HEK293 (cell line): ENCODE results near the gene DDX46.
A peak's percentile ranks its signal among the peaks of the same experiment; 100 is the strongest.

ENCODE experiments used
- CTCF ChIA-PET: fragments of 350-600 bp; formaldehyde crosslinking; extraction: SDS; loops from one replicate; lab custom pipeline; 2021; ENCODE audit warnings: antibody characterized with exemption; lab: Yijun Ruan, JAX
- POLR2A ChIA-PET: fragments of 300-600 bp; formaldehyde crosslinking; extraction: SDS; loops from one replicate; lab custom pipeline; 2020; ENCODE audit warnings: antibody characterized with exemption, inconsistent platforms; lab: Yijun Ruan, JAX
- H3K27ac ChIP-seq: fragments of 200-500 bp; sonication (Bioruptor generic); 2 replicates; pipeline ENCODE4 v1.5.1; 2014; ENCODE audit warnings: low read depth, low read length, control low read depth, inconsistent platforms; ENCODE audit errors: extremely low read depth
- H3K36me3 ChIP-seq, 2 experiments: fragments of 200-500 bp in 1 of 2; sonication (Bioruptor generic) in 1 of 2; 1 replicate in 1 of 2; 2 replicates in 1 of 2; pipeline ENCODE4 v1.5.1; 2014 to 2017; ENCODE audit warnings: inconsistent platforms in 2 of 2, low read length in 2 of 2; ENCODE audit not compliant: control insufficient read depth in 2 of 2, insufficient read depth in 1 of 2
- H3K4me1 ChIP-seq: fragments of 200-500 bp; sonication (Bioruptor generic); 2 replicates; pipeline ENCODE4 v1.5.1; 2014; ENCODE audit warnings: mild to moderate bottlenecking, low read length, inconsistent platforms; ENCODE audit not compliant: control insufficient read depth, insufficient read depth
- H3K4me3 ChIP-seq: 2 replicates; pipeline ENCODE4 v1.5.1; 2011; ENCODE audit warnings: low read depth, mild to moderate bottlenecking, control low read depth, low read length, moderate library complexity
- H3K9me3 ChIP-seq: fragments of 200-500 bp; sonication (Bioruptor generic); 2 replicates; pipeline ENCODE4 v1.5.1; 2014; ENCODE audit warnings: low read depth, low read length, inconsistent platforms; ENCODE audit not compliant: control insufficient read depth, insufficient read depth
- BCL11B ChIP-seq: fragments of 450-650 bp; formaldehyde crosslinking; IDR thresholded peaks from 2 replicates; pipeline ENCODE4 v1.5.1; 2016; ENCODE audit warnings: low read depth, missing biosample characterization, missing genetic modification characterization
- KLF8 ChIP-seq: fragments of 450-650 bp; formaldehyde crosslinking; IDR thresholded peaks from 2 replicates; pipeline ENCODE4 v1.5.1; 2016; ENCODE audit warnings: missing biosample characterization, missing genetic modification characterization
- MEIS1 ChIP-seq: sonication (generic); formaldehyde crosslinking; IDR thresholded peaks from 2 replicates; pipeline ENCODE4 v1.8.1; 2022; ENCODE audit warnings: missing genetic modification reagents, mild to moderate bottlenecking, borderline replicate concordance
- MYNN ChIP-seq: fragments of 450-650 bp; formaldehyde crosslinking; IDR thresholded peaks from 2 replicates; pipeline ENCODE4 v1.5.1; 2016; ENCODE audit warnings: missing biosample characterization, missing genetic modification characterization, borderline replicate concordance
- PRDM1 ChIP-seq: fragments of 450-650 bp; formaldehyde crosslinking; IDR thresholded peaks from 2 replicates; pipeline ENCODE4; 2016; ENCODE audit warnings: missing biosample characterization, missing genetic modification characterization
- SCRT1 ChIP-seq: fragments of 450-650 bp; formaldehyde crosslinking; IDR thresholded peaks from 2 replicates; pipeline ENCODE4 v1.5.1; 2016; ENCODE audit warnings: missing biosample characterization, missing genetic modification characterization, borderline replicate concordance
- SCRT2 ChIP-seq: fragments of 450-650 bp; formaldehyde crosslinking; IDR thresholded peaks from 2 replicates; pipeline ENCODE4 v1.5.1; 2016; ENCODE audit warnings: missing biosample characterization, missing genetic modification characterization
- TCF7L2 ChIP-seq: IDR thresholded peaks from 2 replicates; pipeline ENCODE4 v1.6.1; 2011; ENCODE audit warnings: low read depth, mild to moderate bottlenecking, inconsistent platforms, low read length, moderate library complexity, borderline replicate concordance
- TRIM28 ChIP-seq: IDR thresholded peaks from 2 replicates; pipeline ENCODE4 v1.6.1; 2011; ENCODE audit warnings: low read length, control low read depth, borderline replicate concordance
- ZBTB6 ChIP-seq: fragments of 450-650 bp; formaldehyde crosslinking; IDR thresholded peaks from 2 replicates; pipeline ENCODE4 v1.5.1; 2017; ENCODE audit warnings: missing biosample characterization, missing genetic modification characterization
- ZEB2 ChIP-seq: fragments of 450-650 bp; formaldehyde crosslinking; IDR thresholded peaks from 2 replicates; pipeline ENCODE4 v1.5.1; 2016; ENCODE audit warnings: missing biosample characterization, missing genetic modification characterization
- ZNF132 ChIP-seq: fragments of 450-650 bp; formaldehyde crosslinking; IDR thresholded peaks from 2 replicates; pipeline ENCODE4 v1.5.1; 2017; ENCODE audit warnings: missing biosample characterization, missing genetic modification characterization, borderline replicate concordance
- ZNF266 ChIP-seq: fragments of 450-650 bp; formaldehyde crosslinking; IDR thresholded peaks from 2 replicates; pipeline ENCODE4 v1.5.1; 2016; ENCODE audit warnings: missing biosample characterization, missing genetic modification characterization, low read depth
- ZNF311 ChIP-seq: fragments of 450-650 bp; formaldehyde crosslinking; IDR thresholded peaks from 2 replicates; pipeline ENCODE4 v1.5.1; 2017; ENCODE audit warnings: missing biosample characterization, missing genetic modification characterization, borderline replicate concordance
- ZNF398 ChIP-seq: fragments of 450-650 bp; formaldehyde crosslinking; IDR thresholded peaks from 2 replicates; pipeline ENCODE4 v1.5.1; 2017; ENCODE audit warnings: missing biosample characterization, missing genetic modification characterization
- ZNF423 ChIP-seq: fragments of 450-650 bp; formaldehyde crosslinking; IDR thresholded peaks from 2 replicates; pipeline ENCODE4 v1.5.1; 2016; ENCODE audit warnings: missing biosample characterization, missing genetic modification characterization
- ZNF560 ChIP-seq: fragments of 450-650 bp; formaldehyde crosslinking; IDR thresholded peaks from 2 replicates; pipeline ENCODE4 v1.5.1; 2017; ENCODE audit warnings: missing biosample characterization, missing genetic modification characterization, borderline replicate concordance
- ZNF580 ChIP-seq: fragments of 450-650 bp; formaldehyde crosslinking; IDR thresholded peaks from 2 replicates; pipeline ENCODE4 v1.5.1; 2016; ENCODE audit warnings: missing biosample characterization, missing genetic modification characterization
- ZNF670 ChIP-seq: fragments of 450-650 bp; formaldehyde crosslinking; IDR thresholded peaks from 2 replicates; pipeline ENCODE4 v1.5.1; 2016; ENCODE audit warnings: missing biosample characterization, missing genetic modification characterization, low read depth
- ZSCAN4 ChIP-seq: fragments of 450-650 bp; formaldehyde crosslinking; IDR thresholded peaks from 2 replicates; pipeline ENCODE4 v1.5.1; 2017; ENCODE audit warnings: missing biosample characterization, missing genetic modification characterization

DDX46 gene

GRCh38 chr5:134794819-134795218 is 36.2 kb downstream of the DDX46 start:
- peaks cover 92 to 93% of the 10 kb centered on the region in 2 experiments for H3K36me3 ChIP-seq
- H3K4me1 ChIP-seq = no peaks in the 10 kb centered on the region
- H3K27ac ChIP-seq = no peak overlapping the region
- CTCF ChIA-PET = interaction anchor here (0.6 kb wide), 1 partner anchor 1169 kb away, joined by 3 read pairs; no protein-coding TSS in a partner anchor
- H3K4me3 ChIP-seq = no peak overlapping the region
- POLR2A ChIA-PET = interaction anchor here (0.6 kb wide), 1 partner anchor 36 kb away, joined by 4 read pairs; the partner anchor contains the start of gene DDX46
- no peaks in the 10 kb centered on the region for H3K9me3 ChIP-seq
- TF ChIP-seq ZNF398 (no peak), SCRT2 (peak; percentile 87), SCRT1 (tag by site-specific recombination) (0 out of 2 replicates have a peak, but pooled peaks have one; percentile 57)

- no peak overlapping the region for H3K27ac ChIP-seq
- H3K4me1 ChIP-seq = no peaks in the 10 kb centered on the region
- TF ChIP-seq KLF8 (tag by site-specific recombination) (no peak), ZEB2 (no peak), TRIM28 (no peak)
- peaks cover 85 to 87% of the 10 kb centered on the region in 2 experiments for H3K36me3 ChIP-seq
- H3K4me3 ChIP-seq = no peak overlapping the region
- ChIA-PET CTCF (interaction anchor here (0.6 kb wide), 1 partner anchor 61 kb away, joined by 4 read pairs; no protein-coding TSS in a partner anchor), POLR2A (no interaction called here)
- H3K9me3 ChIP-seq = no peaks in the 10 kb centered on the region
Measured at GRCh38 chr5:134798468-134798867, 39.9 kb downstream of the DDX46 start.

GRCh38 chr5:134803821-134804220 is 45.2 kb downstream of the DDX46 start:
- POLR2A ChIA-PET = no interaction called here
- H3K4me3 ChIP-seq = no peak overlapping the region
- H3K27ac ChIP-seq = no peak overlapping the region
- no peaks in the 10 kb centered on the region for H3K4me1 ChIP-seq
- peaks cover 80 to 84% of the 10 kb centered on the region in 2 experiments for H3K36me3 ChIP-seq
- CTCF ChIA-PET = no interaction called here
- H3K9me3 ChIP-seq = no peaks in the 10 kb centered on the region
- TF ChIP-seq ZNF580 (tag by site-specific recombination) (no peak), TCF7L2 (no peak)
- TF ChIP-seq, all 188 proteins: peak for 0

- Histone ChIP-seq H3K36me3 (peaks cover 82 to 86% of the 10 kb centered on the region in 2 experiments), H3K4me1 (no peaks in the 10 kb centered on the region), H3K9me3 (no peaks in the 10 kb centered on the region), H3K27ac (no peak overlapping the region), H3K4me3 (no peak overlapping the region)
- TF ChIP-seq ZNF132 (tag by site-specific recombination) (no peak), TCF7L2 (no peak), MEIS1 (no peak), ZBTB6 (no peak), ZNF266 (tag by site-specific recombination) (no peak), ZNF311 (tag by site-specific recombination) (no peak), PRDM1 (tag by site-specific recombination) (no peak), BCL11B (tag by site-specific recombination) (no peak), ZNF423 (tag by site-specific recombination) (no peak), ZSCAN4 (tag by site-specific recombination) (no peak), ZNF670 (tag by site-specific recombination) (no peak), ZNF560 (no peak), MYNN (tag by site-specific recombination) (no peak)
- CTCF ChIA-PET = no interaction called here
- POLR2A ChIA-PET = no interaction called here
Measured at GRCh38 chr5:134813407-134813806, 54.8 kb downstream of the DDX46 start.
